DMS153 treated with DMSO at 0.1 percent for 48 hours (cell line): ENCODE results near the gene CAPN15.
"Not testable (repeated sequence)": the region's sequence is repeated elsewhere in the genome, so short reads cannot be mapped to it uniquely, and the experiment has no call there.

ENCODE experiments used
- DNase-seq: peaks from one replicate; lab custom pipeline; 2025; ENCODE audit not compliant: unreplicated experiment; lab: John Stamatoyannopoulos, UW

CAPN15 gene

DNA sequence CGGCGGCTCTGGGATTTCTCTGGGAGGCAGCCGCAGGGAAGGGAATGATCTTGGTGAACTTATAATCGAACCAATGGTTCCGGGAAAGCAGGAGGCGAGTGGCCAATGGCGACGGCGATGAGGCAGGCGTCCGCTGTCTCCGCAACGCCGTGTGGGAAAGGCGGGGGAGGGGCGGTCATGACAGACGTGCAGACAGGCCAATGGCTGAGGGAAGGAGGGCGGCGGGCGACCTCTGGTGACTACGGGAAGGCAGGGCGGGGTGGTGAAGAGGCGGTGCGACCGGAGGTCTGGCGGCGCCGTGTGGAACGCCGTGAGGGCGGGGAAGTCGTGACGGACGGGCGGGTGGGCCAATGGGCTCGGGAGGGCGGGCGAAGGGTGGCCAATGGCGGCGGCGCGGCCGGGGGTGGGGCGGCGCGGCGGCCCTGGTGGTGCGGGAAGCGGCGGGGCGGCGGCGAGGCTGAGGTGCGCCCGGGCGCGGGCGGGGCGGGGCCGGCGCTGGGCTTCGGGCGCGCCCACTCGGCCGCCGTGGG is 62.2 kb downstream of the CAPN15 start, which contains the start of gene RAB40C:
TSS of gene RAB40C (plus strand) at position 409 of the 530 bp plus-strand sequence. CDS start 226 bp downstream, outside the sequence.
- DNase-seq, result peak; percentile 85

DNA sequence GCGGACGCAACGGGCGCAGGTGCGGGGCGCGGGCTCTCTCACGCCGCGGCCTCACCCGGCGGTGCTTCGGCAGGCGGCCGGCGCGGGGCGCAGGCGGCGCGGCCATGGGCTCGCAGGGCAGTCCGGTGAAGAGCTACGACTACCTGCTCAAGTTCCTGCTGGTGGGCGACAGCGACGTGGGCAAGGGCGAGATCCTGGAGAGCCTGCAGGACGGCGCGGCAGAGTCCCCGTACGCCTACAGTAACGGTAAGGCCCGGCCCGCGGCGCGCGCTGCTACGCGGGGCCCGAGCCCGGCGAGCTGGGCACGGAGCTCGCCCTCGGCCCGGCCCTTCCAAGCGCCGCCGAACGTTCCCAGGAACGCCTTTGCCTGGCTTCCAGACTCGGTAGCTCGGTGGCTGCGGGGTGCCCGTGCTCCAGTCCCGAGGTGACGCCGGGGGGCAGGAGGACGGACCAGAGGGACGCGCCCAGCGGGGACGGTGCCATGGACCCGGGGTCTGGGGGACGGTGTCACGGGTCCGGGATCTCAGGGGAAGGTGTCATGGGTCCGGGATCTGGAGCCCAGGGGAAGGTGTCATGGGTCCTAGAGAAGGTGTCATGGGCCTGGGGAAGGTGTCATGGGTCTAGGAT is 62.8 kb downstream of the CAPN15 start:
- no peak for DNase-seq

DNA sequence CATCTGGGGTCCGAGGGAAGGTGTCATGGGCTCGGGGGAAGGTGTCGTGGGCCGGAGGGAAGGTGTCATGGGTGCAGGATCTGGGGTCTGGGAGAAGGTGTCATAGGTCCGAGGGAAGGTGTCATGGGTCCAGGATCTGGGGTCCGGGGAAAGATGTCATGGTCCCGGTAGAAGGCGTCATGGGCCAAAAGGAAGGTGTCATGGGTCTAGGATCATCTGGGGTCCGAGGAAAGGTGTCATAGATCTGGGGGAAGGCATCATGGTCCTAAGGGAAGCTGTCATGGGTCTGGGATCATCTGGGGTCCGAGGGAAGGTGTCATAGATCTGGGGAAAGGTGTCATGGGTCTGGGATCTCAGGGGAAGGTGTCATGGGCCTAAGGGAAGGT is 63.3 kb downstream of the CAPN15 start:
- DNase-seq, result no peak

DNA sequence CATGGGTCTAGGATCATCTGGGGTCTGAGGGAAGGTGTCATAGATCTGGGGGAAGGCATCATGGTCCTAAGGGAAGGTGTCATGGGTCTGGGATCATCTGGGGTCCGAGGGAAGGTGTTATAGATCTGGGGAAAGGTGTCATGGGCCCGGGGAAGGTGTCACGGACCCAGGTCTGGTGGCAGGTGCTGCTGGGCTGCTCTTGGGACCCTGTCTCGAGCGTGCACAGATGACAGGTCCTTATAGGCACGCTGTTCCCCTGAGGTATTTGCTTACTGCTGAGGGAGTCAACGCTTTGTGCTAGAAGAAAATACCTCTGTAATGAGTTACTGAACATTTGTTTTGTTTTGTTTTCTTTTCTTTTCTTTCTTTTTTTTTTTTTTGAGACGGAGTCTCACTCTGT is 63.7 kb downstream of the CAPN15 start:
- DNase-seq, result no peak

DNA sequence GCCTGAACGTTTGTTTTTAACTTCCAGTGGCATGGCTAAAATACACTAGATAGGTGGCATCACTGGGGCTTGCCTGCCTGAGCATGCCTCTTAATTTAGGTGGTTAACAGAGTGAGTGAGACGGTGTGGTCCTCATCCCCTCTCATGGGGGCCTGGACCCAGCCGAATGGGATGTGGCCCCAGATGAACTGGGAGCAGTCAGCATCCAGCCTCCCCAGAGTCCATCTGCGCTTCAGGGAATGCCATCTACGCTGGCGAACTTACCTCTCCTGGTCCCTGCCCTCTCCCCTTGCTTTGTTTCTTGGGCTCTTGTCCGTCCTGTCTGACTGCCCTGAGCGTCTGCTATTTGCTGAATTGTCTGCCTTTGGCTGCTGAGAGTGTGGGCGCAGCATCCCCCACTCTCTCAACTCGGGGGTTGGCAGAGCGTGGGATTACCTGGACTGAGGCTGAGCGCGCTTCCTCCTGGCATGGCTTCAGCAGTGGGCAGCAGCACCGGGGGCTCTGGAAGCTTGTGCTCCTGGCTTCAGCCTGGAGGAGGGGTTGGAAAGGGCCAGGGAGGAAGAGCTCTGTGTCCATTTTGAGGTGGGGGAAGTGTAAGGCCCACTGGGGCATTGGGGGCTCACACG is 64.5 kb downstream of the CAPN15 start:
- no peak for DNase-seq

DNA sequence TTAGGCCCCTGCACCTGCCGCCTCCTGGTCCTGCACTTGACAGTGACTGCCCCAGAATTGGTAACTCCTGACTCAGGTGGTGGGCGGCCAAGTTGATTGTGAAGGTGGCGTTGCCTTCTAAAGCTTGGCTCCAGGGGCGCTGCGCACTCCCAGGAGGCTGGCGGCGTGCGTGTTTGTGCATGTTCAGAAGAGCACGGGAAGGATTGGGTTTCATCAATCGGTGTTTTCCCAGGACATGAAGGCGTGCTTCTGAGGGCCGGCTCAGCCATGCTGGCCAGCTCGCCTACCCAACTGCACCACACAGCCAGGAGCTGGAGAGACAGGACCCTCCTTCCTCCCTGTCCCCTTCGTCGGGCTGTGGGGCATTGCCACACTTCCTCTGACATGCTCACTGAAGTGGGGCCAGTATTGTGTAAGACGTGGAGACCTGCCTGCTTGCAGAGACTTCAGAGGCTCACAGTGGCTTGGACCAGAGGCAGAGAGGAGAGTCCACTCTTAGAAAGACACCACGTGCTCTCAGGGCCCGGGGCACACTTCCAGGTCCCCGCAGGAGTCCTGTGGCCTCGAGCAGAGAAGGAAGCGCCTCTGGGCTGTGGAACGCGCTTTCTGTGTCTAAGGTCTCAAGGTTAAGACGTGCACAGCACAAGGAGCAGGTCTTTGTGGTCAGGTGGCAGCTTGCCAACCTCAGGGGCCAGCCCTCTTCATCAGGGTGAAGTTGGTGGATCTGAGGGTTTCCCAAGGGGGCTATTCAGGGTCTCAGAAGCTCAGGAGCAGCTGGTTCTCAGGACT is 65.2 kb downstream of the CAPN15 start:
- peak; percentile 82 for DNase-seq

DNA sequence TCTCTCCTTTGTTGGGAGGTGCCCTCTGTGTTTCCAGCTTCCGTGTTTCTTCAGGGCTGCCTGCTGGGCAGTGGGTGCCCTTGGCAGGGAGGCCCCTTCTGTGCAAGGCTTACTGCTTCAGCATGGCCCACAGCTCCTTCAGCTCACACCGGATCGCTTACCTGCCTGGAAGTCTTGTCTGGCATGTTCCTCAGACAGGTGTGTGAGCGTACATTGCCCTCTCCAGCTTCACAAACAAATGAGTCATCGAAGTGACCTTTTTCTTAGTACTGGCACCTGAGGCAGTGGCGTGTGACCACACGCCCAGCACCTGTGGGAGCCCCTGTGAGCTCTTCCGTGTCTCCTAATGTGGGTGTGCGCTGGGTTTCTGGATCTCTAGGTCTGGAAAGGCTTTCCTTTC is 65.9 kb downstream of the CAPN15 start:
- peak; percentile 55 for DNase-seq

DNA sequence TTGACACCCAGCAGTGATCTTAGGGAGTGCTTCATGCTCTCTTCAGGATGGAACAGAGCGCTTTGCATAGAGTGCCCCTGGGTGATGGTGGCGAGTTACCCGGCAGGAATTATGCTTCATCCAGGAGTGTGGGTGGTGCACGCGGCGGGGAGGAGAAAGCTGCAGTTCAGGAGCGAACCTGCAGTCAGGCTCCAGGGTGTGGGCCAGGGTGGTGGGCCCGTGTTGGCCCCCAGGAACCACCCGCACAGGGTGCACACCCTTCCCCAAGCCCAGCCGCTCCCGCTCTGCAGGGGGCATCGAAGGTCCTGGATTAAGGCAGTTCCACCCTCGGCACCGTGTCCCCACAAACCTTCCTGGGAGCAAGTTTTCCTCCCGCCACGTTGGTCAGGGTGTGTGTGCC is 66.3 kb downstream of the CAPN15 start:
- DNase-seq, result no peak

DNA sequence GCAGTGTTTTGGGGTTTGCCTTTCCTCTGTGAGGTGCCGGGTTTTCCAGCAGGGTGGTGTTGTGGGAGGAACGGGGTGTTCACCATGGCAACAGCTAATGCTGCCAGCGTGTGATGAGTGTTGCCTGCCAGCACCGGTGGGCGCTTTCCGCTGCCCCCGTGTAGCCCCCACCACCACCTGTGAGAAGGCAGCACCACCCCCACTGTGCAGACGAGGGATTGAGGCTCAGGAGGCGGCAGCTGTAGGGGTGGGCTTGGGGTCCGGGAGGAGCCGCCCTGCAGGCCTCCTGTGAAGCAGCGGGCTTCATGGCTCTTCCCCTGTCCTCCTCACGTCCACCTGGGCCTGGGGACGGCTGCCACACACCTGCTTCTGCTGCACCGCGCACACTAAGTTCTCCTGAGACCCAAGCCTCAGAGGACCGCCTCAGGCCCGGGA is 67.6 kb downstream of the CAPN15 start:
- no peak for DNase-seq

DNA sequence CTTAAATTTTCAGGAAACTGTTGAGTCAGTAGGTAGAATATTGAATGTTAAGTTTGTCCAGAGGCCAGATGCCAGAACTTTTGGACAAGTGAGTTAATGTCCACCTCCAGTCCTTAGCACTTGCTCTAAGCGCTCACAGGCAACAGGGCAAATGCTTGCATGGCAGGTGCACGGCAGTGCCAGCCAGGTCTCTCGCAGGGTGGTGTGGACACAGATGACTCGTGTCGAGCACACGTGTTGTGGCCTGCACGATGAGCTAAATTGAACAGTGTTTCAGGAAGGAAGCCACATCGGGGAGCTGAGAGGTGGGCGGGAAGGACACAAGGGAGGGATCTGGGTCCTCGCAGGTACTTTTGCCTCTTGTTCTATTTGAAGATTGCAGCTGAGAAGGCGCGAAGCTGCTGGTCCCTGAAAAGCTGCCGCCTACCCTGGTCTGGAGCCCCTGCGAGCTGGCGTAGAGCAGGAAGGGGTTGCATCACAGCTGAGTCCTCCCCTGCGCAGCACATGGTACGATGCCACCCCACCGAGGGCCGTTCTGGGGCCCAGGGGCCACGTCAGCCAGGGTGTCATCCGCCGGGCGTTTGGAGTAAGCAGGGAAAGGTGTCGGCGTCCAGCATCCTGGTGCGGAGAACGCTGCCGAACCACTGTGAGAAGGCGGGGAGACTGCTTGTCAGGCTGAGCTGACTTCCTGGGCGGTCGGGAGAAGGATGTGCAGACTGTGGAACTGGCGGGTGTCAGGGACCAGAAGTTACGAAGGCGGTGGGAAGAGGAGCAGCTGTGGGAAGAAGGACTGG is 68.6 kb downstream of the CAPN15 start:
- no peak for DNase-seq

DNA sequence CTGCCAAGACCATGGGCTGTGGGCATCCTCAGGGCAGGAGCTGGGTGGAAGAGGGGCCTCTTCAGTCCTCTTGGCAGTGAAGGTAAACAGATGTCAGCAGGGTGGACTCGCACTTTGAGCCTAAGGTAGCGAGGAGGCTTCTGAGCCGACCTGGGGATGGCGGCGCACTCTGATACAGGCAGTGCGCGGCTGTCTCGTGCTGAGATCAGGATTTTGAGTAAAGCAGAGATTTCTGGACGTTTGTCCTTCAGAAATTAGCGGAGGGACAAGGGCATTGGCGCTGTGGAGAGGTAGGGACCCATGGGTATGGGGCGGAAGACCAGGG is 69.2 kb downstream of the CAPN15 start:
- DNase-seq, result no peak

DNA sequence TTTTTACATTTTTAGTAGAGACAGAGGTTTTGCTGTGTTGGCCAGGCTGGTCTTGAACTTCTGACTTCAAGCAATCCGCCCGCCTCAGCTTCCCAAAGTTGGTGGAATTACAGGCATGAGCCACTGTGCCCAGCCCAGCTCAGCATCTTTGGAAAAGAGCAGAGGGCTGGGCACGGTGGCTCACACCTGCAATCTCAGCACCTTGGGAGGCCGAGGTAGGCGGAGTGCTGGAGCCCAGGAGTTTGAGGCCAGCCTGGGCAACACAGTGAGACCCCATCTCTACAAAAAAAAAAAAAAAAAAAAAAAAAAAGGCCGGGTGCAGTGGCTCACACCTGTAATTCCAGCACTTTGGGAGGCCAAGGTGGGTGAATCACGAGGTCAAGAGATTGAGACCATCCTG is 70.1 kb downstream of the CAPN15 start:
- not testable (repeated sequence) for DNase-seq

DNA sequence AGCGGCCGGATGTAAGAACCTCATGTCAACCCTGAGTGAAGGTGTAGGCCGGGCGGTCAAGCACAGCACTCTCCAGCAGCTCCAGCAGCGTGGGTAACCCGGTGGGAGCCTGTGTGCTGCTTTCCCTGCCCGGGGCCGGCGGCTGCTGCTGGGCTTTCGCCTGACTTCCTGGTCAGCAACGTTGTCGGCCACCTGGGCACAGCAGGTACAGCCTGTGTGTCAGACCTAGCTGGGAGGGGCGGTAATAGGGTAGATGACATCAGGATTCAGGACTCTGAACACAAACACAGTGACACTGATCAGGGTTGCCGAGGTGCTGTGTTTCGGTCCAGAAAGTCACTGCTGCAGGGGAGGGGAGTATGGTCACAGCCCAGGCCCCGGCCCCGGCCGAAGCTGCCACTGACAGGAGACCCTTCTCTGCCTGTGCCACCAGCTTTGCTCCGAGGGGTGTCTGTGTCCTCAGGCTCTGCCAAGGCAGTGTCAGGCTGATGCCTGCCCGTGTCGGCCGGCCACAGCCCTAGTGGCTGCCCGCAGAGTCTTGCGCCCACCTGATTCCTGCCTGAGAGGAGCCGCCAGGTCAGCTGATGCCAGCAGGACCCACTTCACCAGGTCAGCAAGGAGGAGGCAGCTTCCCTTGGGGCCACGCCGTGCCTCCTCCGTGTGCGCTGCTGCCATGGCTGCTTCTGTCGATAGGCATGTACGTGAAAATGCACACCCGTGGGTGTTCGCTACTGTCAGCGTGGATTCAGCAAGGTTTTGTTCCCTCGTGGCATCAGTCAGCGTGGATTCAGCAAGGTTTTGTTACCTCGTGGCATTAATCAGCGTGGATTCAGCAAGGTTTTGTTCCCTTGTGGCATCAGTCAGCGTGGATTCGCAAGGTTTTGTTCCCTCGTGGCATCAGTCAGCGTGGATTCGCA is 71.6 kb downstream of the CAPN15 start:
- no peak for DNase-seq

DNA sequence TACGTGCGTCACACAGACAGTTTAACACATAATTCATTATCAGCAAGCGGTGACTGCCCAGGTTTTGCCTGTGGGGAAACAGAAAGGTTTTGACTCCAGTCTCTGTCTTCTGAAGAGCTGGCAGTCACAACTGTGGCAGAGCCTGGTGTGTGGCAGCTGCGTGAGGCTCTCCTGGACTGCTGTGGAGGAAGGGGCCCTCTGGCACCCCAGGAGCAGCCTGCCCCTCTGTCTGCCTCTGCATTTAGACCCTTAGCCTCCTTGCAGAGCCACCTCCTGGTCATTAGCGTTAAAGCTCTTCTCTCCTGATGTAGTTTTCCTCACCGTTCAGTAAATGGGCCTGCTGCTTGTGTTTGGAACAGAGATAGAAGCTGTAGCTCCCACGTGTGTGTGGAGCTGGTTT is 73.3 kb downstream of the CAPN15 start:
- DNase-seq, result no peak

DNA sequence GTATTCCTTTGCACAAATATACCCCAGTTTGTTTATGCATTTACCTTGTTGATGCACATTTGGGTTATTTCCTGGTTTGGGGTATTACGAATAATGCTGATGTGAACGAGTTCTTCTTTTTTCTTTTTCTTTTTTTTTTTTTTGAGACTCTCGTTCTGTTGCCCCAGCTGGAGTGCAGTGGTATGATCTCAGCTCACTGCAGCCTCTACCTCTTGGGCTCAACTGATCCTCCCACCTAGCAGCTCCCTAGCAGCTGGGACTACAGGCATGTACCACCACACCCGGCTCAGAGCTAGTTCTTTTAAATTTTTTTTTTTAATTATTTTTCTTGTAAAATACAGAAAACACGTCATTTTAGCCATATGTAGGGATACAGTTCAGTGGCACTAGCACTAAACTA is 76.4 kb downstream of the CAPN15 start:
- DNase-seq, result no peak
